Stimulated activated CD8-positive, alpha-beta memory T cell treated with anti-CD3 and anti-CD28 coated beads, Interleukin-12 subunit alpha, Interleukin-12 subunit beta, amount 100 ng/mL, for 4 hours (primary cell): Measurements from ENCODE around the gene ELAVL1.

ENCODE experiments used
- DNase-seq: peaks from one replicate; pipeline ENCODE4 v3.0.0-alpha.2; 2020; ENCODE audit warnings: low read depth

The ELAVL1 gene

DNA sequence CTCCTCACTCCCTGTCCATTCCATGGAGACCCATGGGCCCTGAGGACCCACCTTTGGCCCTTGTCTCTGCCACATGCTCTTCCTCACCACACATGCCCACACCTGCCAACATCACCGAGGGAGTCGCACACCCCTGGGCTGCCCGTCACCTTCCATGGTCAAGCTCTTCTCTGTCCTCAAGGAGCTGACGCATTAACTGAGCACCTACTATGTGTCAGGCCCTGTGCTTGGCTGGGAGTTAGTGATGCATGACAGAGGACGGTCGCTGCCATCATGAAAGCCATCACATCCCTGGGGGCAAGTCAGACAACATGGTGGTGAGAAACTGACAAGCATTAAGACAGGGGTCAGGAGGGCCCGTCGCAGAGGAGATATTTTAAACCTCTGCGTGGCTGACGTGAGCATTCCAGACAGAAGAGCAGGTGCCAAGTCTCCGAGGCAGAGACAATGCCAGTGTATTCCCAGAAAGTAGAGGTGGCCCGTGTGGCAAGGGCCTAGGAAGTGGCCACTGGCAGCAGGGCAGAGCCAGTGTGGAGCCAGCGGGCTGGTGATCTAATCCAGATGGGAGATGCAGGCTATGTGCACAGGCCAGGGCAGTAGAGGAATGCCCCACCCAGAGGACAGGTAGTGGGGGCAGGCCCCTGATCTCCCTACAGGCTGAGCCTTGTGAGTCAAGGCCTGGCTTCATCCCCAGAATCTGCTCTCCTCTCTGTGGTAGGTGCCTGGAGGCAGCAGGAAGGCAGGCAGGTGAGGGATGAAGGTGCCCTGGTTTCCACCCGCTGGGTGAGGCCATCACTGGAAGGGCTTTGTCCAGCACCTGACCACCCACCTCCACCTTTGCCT is 21.2 kb downstream of the ELAVL1 start:
- no peak for DNase-seq

DNA sequence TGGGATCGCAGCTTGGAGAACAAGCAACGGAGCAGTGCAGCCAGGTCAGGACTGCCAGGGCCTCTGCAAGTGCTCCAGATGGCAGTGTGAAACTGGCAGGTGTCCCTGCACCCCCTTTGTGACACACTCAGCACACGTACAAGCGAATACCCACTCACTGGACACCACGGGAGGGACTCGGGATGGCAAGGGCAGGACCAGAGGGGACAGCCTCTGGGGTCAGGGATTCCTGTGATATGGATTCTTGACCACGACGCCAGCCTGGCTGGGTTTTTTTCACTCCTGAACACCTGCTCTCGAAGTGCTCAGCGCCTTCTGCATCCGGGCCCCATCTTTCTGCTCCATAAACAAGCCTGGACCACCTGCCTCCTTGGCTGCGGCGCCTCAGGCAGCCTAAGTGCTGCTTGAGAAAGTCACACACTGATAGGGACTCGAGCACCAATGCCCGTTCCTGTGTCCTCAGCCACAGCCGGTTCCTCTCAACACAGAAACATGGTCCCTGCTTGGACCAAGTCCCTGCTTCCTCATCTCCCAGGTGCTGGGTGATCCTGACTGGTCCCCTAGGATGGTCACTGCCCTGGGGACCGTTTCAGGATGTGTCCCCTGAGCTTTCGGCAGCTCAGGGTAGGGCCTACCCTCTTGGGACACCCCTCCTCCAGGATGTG is 22.0 kb downstream of the ELAVL1 start:
- DNase-seq: no peak

DNA sequence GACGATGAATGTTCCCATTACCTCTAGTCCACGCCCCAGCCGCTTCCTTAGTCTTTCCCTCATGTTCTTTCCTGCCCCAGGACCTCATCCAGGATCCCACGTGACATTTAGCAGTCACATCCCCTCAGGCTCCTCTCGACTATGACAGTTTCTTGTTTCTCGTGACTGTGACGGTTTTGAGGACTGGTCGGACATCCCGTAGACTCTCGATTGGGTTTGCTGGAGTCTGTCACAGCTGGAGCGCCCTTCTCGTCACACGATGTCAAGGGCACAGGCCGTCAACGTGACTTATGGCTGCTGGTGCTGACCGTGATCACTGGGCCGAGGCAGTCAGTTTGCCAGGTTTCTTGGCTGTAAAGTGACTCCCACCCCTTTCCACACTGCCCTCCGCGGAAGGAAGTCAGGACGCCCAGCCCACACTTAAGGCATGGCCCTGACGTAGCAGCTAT is 22.8 kb downstream of the ELAVL1 start:
- DNase-seq: no peak

DNA sequence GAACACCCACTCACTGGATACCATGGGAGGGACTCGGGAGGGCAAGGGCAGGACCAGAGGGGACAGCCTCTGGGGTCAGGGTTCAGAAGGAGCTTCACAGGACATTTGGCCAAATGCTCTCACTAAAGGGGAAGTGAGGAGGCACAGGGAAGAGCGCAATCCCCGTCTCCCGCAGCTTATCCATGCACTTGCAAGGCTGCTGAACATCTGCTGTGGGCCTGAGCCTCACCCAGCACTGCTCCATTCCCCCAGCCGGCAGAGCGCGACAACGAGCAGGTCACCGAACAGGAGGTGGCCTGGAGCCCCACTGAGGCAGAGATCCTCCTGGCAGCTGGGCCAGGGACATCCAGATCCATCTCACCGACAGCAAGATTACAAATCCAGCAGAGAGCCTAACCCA is 23.3 kb downstream of the ELAVL1 start:
- no peak for DNase-seq

DNA sequence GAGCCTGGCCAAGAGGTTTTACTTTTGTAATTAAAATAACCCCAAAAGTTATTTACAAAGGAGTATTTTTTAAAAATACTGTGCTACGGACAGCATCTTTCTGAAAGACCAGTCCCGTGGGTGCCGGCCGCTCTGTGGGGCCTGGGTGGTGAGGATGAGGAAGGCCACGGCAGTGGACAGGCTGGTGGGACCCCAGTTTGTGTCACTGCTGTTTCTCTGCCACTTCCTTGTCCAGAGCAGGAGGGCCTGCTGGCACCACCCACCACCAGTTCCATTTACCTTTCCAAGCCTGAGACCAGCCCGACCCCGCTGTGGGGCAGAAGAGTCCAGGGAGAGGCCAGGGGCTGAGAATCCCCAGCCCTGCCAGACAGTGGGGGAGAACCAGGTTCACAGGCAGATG is 23.8 kb downstream of the ELAVL1 start:
- no peak for DNase-seq

DNA sequence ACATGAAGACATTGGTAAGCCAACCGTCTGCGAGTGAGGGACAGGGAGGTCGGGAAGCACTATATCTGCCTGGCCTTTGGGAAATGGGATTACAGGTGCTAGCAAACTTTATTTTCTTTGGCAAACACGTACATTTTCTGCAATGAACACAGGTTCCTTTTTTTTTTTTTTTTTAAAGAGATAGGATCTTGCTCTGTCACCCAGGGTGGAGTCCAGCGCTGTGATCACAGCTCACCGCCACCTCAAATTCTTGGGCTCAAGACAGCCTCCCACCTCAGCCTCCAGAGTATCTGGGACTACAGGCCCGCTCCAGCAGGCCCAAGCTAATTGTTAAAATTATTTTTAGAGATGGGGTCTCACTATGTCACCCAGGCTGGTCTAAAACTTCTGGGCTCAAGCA is 24.2 kb downstream of the ELAVL1 start:
- no peak for DNase-seq

DNA sequence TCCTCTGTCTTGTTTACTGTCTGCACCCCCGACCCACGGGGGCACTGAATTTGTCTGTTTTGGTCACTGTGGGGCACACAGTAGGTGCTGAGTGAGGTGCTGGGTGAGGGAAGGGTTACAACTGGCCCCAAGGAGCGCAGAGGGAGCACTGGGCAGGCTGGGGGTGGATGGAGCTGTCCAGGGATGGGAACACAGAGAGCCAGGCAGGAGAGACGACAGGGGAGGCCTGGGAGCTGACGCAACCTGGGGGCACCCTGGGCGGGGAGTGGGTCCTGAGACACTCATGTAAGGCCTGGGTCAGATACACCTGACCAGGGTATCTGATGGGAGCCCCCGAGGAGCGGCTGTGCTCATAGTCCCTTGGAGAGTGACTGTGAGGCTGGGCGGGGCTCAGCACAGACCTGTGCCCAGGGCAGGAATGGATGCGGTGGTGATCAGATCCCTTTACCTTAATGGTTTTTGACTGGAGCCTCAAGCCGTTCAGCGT is 24.8 kb downstream of the ELAVL1 start:
- no peak for DNase-seq

DNA sequence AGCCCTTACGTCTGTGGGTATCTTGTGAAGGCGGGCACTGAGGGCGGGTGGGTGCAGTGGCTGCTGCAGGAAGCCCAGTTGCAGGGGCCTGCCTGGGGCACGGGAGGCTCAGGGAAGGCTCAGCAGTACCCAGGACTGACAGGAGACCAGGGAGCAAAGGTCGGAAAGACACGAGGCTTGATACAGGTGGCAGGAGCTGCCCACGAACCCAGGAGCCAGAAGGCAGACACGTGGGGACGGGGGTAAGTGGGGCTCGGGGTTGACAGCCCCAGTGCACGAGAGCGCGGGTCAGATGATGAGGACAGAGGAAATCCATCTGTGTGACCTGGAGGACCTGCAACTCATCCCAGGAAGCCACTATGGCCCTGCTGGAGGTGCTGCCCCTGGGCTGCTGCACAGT is 25.3 kb downstream of the ELAVL1 start:
- no peak for DNase-seq

DNA sequence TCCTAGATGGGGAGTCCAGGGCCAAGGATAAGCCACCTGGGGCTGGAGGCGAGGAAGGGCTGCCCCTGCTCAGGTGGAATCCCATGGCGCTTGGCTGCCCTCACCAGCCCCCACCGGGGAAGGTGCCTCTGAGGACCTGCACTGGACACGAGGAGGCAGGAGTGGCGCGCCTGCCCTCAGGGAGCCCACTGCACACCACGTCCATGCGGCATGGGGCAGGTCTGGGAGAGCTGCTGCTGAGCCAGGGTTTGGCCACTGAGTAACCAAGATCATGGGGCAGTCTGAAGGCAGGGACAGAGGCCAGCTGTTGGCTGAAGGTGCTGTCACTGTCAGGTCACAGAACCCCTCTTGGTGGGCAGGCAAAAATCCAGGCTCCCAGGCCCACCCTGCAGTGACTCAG is 25.9 kb downstream of the ELAVL1 start:
- no peak for DNase-seq

DNA sequence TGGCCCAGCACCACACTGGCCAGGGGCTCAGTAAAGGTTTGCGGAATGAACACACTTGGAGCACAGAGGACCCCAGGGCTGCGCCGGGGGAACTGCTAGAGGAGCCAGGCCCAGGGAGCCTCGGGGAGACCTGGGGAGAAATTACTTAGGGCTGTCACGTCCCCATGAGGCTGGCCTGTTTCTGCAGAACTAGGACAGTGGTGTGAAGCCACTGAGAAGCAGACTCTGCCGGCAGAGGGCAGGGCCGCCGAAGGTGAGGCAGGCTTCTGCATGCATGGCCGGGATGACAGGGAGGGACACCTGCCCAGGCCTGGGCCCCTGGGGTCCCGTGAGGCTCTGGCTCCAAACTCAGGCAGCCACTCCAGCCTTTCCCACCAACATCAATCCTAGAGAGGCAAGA is 26.4 kb downstream of the ELAVL1 start:
- DNase-seq: no peak

DNA sequence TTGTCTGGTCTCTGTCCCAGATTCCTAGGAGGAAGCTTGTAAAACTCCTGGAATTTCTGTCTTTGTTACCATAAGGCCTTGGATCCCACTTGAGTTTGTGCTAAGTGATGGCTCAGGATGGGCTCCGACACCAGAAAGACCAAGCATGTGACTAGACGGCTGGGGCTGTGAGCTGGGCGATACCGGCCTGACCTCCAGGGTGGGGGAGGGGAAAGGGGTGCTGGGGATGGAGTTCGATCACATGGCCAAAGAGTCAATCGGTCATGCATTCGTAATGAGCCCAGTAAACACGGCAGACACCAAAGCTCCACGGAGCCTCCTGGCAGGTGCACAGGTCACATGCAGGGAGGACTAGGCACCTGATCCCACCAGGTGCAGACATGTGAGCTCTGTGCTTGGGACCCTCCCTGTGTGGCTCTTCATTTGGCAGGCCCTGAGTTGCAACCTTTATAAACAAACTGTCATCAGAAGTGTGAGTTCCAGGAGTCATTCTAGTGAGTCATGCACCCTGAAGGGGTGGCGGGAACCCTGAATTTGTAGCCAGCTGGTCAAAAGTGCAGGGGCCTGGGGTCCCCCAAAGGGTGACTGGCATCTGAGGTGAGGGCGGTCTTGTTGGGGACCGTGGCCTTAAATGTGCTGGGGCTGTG is 27.1 kb downstream of the ELAVL1 start:
- DNase-seq: no peak

DNA sequence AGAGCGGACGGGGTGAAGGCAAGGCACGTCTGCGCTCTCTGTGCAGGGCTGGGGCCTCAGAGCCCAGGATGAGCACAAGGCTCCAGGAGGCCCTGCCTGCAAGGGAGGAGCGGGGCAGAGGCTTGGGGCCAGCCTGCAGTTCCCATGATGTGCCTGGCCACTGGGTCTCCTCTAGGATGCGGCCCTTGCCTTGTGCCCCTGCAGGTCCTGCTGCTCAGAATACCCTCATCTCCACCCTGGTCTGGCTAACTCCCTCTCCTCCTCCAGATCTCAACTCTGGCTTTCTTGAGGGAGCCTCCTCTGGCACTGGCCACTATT is 27.8 kb downstream of the ELAVL1 start:
- no peak for DNase-seq

DNA sequence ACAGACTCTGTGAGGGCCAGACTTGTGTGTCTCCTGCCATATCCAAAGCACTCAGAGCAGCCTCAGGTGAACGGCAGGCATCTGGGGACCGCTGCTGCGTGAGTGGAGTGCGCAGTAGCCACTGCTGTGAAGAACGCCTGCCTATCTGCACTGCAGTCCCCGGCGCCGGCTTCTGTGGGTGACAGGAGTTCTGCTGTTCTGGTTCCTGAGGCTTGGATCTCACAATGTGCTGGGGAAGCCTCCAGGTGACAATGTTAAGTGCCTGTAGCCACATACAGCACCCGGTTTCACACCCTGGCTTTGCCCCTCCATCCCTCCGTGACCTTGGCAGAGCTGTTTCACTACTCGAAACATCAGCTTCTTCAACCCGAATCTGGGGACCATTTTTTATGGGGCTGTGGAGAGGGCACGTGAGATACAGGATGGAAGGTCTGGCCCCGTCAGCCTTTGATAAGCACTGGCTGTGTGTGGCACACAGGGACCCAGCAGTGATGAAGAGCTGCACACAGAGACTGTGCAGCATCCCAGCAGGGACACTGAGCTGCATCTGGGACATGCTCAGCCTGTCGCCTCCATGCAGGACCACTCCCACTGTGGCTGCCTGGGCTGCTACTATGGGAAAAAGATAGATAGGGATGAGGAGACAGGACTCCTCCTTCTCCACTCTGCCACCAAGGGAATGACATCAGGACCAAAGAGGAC is 28.3 kb downstream of the ELAVL1 start:
- DNase-seq: no peak

DNA sequence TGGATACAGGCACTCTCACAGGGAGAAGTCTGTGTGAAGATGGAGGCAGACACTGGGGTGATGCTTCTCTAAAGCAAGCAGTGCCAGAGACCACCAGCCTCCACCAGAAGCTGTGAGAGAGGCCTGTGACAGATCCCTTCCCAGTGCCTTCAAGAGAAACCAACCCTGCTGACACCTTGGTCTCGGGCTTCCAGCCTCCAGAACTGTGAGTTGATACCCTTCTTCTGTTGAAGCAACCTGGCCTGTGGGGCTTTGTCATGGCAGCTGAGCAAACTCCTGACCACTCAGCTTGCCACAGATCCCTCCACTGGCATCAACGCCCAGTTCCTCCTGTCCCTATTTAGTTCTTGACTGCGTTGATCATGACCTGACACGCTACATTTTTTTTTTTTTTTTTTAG is 29.0 kb downstream of the ELAVL1 start:
- no peak for DNase-seq

DNA sequence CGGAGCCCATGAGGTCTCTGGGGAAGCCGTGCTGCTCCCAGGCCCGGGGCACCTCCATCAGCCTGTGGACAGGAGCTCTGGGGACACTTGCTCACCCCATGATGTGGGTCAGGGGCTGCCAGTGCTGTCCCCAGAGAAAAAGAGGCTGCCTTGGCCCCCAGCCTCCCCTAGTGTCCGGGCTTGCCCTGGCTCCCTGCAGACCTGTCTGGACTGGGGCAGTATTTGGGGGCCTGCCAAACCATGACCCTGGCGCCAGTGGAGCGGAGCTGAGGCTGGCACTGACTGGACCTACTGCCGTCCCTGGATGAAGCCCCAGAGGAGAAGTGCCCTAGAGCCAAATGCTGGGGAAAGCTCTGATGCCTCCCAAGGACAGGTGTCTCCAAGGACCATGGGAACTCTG is 30.4 kb downstream of the ELAVL1 start:
- no peak for DNase-seq

DNA sequence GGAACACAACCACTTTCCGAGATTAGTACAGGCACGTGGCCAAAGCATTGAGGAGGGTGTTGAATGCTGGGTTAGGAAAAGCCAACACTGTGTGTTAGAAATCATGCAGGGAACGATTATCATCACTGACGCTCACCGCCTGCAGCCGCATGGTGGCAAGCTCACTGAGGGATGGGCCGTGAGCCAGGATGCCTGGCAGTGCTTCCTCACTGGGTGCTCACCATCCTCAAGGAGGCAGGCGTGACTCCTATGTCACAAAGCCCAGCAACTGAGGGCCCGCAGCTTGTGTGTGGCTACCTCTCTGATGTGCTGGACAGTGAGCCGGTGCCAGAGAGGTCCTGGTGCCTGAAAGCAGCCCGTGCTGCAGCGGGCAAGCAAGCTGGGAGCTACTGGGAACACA is 31.6 kb downstream of the ELAVL1 start:
- no peak for DNase-seq

DNA sequence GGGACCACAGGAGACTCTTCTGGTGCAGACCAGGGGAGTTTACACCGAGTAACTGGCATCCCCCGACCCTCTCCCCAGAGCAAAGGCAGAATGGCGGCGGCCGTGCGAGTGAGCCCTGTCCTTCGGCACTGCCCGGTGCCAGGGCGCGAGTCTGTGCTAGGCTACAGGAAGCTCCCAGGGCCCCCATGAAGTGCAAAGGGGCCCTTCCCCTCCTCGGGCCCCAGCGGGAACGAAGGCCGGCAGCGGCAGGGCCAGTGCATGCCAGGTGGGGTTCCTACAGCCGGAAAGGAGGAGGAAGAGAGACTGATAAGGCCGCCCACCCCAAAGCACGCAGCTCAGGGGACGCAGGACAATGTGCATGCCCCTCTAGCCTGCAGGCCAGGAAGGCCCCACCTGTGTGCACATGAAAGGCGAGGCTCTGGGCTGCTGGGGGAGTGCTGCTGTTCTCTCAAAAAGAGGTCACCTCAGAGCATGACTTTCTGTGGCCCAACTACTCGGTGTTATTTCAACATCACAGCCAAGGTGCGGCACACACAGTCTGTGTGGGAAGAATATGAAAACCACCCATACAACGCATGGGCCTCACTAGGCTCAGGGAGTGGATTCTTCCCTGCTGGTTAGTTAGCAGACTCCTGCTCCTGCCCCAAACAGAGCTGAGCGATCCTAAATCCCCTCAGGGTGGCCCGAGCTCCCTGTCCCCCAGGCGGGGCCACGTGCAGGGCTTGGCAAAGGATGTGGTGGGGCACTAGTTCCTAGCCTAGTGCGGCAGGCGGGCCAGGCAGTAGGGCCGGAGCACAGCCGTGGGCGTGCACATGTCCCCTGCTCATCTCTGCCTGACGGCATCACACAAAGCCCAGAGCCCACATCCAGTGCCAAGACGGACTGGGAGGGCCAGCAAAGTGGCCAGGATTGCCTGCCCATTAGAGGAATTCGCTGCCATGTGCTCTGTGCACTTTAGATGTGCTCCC is 33.6 kb downstream of the ELAVL1 start:
- no peak for DNase-seq

DNA sequence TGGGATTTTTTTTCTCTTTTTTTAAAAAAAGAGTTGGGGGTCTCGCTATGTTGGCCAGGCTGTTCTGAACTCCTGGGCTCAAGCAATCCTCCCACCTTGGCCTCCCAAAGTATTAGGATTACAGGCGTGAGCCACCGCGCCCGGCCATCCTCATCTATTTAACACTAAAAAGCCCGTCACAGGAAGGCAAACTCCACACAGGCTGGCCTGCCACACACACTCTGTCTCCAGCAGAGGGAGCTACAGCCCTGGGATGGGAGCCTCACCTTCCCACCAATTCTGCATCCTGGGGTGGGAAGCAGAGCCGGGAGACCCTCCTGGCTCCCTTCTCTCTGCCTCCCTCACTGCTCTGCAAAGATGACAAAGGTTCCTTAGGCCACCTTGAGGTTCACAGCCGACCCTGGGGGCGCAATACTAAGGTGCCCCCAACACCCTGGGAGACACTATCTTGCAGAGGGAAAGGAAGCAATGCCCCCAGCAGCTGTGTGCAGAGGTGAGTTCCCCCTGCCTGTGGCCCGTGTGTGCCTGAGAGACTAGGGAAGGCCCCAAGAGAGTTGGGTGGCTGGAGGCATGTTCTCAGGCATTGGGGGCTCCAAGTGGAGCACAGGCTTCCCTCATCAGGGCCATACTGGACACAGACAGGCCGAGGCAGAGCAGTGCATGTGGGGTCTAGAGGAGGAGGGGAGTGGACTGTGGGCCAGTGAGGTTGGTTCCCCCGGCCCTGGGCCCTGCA is 34.6 kb downstream of the ELAVL1 start:
- no peak for DNase-seq

DNA sequence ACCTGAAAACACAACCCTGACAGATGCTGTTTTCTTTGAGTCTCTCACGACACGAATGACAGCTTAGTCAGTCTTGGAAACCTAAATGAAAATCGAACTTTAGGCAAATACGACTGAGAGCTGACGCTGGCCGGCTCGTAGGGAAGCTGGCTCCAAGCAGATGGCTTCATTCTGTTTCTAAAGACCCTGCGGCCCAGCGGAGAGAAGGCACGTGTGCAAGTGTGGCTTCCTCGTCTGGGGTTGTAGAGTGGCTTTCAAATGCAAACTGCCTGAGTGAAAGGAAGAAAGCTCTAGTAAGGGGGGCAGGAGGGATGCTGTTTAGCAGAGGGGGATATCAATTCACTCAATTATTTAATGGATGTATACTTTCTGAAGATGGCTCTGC is 35.9 kb downstream of the ELAVL1 start:
- DNase-seq: no peak

DNA sequence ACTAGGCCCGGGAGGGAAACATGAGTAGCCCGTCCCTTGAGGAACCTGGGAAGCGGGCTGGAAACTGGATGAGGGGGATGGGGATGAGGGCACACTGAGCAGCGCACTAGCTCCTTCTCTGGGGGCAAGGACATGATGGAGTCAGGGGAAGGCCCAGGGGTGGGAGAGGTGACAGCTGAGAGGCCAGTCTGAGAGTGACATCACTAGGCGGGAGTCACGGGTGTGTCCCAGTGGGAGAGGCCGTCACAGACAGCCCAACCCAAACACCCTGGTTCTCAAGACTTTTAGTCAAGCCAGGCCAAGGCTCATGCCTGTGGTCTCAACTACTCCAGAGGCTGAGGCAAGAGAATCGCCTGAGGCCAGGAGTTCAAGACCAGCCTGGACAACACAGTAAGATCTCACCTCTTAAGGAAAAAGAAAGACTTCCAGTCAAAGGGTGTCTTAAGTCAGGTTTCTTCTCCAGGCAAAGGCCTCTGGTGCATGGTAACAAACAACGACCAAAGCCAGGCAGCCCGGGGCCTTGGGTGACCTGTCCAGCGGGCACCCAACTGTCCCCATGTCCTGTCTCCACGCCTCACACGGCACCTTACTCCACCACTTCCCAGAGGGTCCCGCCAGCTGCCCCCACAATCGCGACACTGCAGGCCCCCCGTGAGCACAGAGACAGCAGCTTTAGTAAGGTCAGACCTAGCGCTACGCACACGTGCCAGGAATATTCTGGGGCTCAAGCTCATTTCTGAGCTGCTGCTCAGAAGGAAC is 36.5 kb downstream of the ELAVL1 start:
- DNase-seq: no peak
